Testis (tissue), 3 donors: ENCODE measurements around the gene EIF4G1. TPM values are rescaled to one million over a fixed set of nuclear protein-coding genes. Genes with fewer than 3 reads are reported as not detected.

ENCODE experiments used
- DNase-seq: peaks from one replicate; pipeline ENCODE4 v3.0.0-alpha.2; 2019
- H3K27ac ChIP-seq, 2 donors: fragments of 200-600 bp; sonication (generic); one replicate each; pipeline ENCODE4 v1.5.1; 2019
- H3K27me3 ChIP-seq: fragments of 200-600 bp; sonication (generic); one replicate; pipeline ENCODE4 v1.5.1; 2019
- H3K36me3 ChIP-seq: fragments of 200-600 bp; sonication (generic); one replicate; pipeline ENCODE4 v1.5.1; 2017; ENCODE audit warnings: low read depth; ENCODE audit errors: missing control alignments
- H3K4me1 ChIP-seq: fragments of 200-600 bp; sonication (generic); one replicate; pipeline ENCODE4 v1.5.1; 2019
- H3K4me3 ChIP-seq, 2 donors: fragments of 200-600 bp; sonication (generic); one replicate each; pipeline ENCODE4 v1.5.1; 2017 to 2019
- H3K9me3 ChIP-seq: fragments of 200-600 bp; sonication (generic); one replicate; pipeline ENCODE4 v1.5.1; 2017
- POLR2A ChIP-seq: fragments of 450-650 bp; IDR thresholded peaks from one replicate; pipeline ENCODE4 v1.6.1; 2017; ENCODE audit warnings: antibody characterized with exemption, mild to moderate bottlenecking, moderate library complexity
- WGBS, 2 donors: methylation state at CpG; one replicate each; pipeline ENCODE4 v1.1.5; 2018; 5-methylcytosine and 5-hydroxymethylcytosine counted together
- intact Hi-C: fragments of 100-400 bp; cut with DNase I; formaldehyde crosslinking; loops from one replicate; pipeline ENCODE4 v1.15.1; 2023; ENCODE audit warnings: low total_unique reads
- polyA plus RNA-seq: library from polyadenylated mRNA; stranded (reverse); fragments of 350-450 nt; fragmentation: Illumina TruSeq; extraction: RNeasy Lipid Tissue Mini Kit (QIAGEN cat#74804); gene quantifications from one replicate; pipeline ENCODE4 v1.2.3, GENCODE V29; 2014; ENCODE audit warnings: low read depth, low replicate concordance; ENCODE audit not compliant: insufficient read depth
- total RNA-seq, 2 donors: library from RNA; depleted of rRNA; stranded (reverse); fragments of >200 nt; gene quantifications; one replicate each; pipeline ENCODE4 v1.2.3, GENCODE V29; 2016
- TF ChIP-seq, protein P1 (sequence below), 3 experiments: fragments of 450-650 bp in 2 of 3; fragments of 200-600 bp in 1 of 3; sonication (generic) in 1 of 3; IDR thresholded peaks; one replicate each; pipeline ENCODE4 v1.5.1; 2016 to 2019; ENCODE audit warnings: antibody characterized with exemption in 3 of 3, mild to moderate bottlenecking in 2 of 3, moderate library complexity in 1 of 3

EIF4G1 gene
- total and polyA plus RNA-seq, 3 donors from 2014 or later = 255 to 295 (median 295) TPM

DNA sequence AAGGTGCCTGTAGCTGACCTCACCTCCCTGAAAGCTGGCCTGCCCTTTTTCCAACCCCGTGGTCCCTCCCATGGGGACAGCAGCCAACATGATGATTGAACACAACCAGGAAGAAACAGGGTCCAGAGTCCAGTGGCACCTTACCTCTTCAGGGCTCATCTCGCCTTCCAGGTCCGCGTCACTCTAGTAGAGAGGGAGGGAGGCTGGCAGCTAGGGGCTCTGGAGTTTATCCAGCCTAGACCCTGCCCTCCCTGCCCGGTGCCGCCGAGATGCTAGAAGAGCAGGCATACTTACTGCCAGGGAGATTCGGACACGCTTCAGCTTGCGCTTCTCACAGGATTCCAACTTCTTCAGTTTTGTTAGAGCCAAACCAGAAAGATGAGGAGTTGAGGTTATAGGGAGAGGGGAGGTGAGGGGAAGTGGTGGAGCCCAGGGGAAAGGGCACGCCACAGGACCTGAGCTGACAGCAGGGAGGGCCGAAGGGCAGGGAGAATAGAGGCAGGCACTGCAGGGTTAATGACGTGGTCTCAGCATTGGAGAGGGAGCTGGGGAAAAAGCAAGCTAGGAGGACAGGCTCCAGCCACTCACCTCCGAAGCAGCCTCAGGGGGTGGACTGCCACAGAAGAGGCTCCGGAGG lies 37.9 kb downstream of the EIF4G1 start:
- DNase-seq = no peak
- H3K27ac ChIP-seq = peak overlapping the region in 1 of 2 donors; percentile 56
- no peaks in the 10 kb centered on the region for H3K36me3 ChIP-seq

DNA sequence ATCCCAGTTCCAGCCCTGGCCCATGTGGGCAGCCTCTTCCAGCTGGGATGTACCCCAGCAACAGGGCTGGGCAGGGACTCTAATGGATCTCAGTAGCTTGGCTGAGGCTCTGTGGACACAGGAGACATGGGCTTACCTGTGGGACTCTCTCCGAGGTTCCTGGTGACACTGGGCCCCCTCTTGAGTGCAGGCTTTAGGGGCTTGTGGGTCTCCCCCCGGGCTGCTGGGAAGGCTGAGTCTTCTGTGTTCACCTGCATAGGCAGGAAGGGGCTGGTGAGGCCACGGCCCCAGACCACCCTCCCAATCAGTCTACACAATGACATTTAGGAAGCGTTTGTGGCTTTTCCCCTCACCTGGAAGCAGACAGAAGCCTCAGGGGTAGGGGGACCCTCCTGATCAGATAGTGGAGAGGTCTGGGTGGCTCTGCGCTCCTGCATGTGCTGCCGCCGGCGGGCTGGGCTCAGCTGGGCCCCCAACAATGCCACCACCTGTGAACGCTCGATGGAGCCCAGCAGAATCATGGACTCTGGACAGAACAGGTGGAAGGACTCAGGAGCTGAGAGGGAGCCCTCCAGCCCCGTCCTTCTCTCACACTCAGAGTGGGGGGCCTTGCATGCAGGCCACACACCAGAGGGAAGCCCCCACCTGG lies 38.6 kb downstream of the EIF4G1 start:
- DNase-seq = no peak
- H3K4me3 ChIP-seq = no peak overlapping the region
- no peak for TF ChIP-seq POLR2A
- no peaks in the 10 kb centered on the region for H3K9me3 ChIP-seq
- 86 to 93% methylated on average over 8 of the region's 11 CpGs for WGBS, 2 donors
- peak overlapping the region in 1 of 2 donors; percentile 56 for H3K27ac ChIP-seq
- H3K36me3 ChIP-seq = no peaks in the 10 kb centered on the region
- intact Hi-C loops = no loop called here
- H3K27me3 ChIP-seq = no peaks in the 10 kb centered on the region
- peaks cover 66% of the 10 kb centered on the region for H3K4me1 ChIP-seq

More for the DNA sequence above, 37.9 kb downstream of the EIF4G1 start:
- no peak overlapping the region for H3K4me3 ChIP-seq
- H3K4me1 ChIP-seq = peaks cover 67% of the 10 kb centered on the region
- no peaks in the 10 kb centered on the region for H3K9me3 ChIP-seq
- WGBS, 2 donors = 77 to 81% methylated on average over 15 of the region's 15 CpGs
- H3K27me3 ChIP-seq = no peaks in the 10 kb centered on the region
- intact Hi-C loops = no loop called here
- TF ChIP-seq POLR2A = no peak
- TF ChIP-seq, protein P1, sequence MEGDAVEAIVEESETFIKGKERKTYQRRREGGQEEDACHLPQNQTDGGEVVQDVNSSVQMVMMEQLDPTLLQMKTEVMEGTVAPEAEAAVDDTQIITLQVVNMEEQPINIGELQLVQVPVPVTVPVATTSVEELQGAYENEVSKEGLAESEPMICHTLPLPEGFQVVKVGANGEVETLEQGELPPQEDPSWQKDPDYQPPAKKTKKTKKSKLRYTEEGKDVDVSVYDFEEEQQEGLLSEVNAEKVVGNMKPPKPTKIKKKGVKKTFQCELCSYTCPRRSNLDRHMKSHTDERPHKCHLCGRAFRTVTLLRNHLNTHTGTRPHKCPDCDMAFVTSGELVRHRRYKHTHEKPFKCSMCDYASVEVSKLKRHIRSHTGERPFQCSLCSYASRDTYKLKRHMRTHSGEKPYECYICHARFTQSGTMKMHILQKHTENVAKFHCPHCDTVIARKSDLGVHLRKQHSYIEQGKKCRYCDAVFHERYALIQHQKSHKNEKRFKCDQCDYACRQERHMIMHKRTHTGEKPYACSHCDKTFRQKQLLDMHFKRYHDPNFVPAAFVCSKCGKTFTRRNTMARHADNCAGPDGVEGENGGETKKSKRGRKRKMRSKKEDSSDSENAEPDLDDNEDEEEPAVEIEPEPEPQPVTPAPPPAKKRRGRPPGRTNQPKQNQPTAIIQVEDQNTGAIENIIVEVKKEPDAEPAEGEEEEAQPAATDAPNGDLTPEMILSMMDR (IDR thresholded peaks at IDR 0.05) = no peak

DNA sequence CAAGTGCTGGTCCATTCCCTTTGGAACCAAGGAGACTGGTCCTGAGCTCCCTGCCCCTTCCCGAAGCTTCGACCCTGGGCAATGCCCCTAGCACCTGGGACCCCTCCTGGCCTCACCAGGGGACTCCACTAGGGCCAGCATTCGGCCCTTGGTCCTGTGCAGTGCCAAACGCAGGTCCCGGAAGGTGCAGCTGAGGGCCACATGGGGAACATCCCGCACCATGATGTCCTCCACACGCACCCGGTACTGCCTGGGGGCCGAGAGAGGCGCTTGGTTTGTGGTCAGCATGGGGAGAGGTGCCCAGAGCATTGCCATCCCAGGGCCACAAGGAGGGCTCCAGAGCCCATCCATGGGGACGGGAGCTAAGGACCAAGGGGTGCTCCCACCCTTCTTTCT lies 39.1 kb downstream of the EIF4G1 start:
- intact Hi-C loops = no loop called here
- peaks cover 66% of the 10 kb centered on the region for H3K4me1 ChIP-seq
- no peaks in the 10 kb centered on the region for H3K9me3 ChIP-seq
- H3K27ac ChIP-seq = no peak overlapping the region
- TF ChIP-seq, protein P1 (IDR thresholded peaks at IDR 0.05) = no peak
- TF ChIP-seq POLR2A = no peak
- no peak for DNase-seq
- H3K4me3 ChIP-seq = no peak overlapping the region
- no peaks in the 10 kb centered on the region for H3K27me3 ChIP-seq
- WGBS, 2 donors = 89 to 90% methylated on average over 2 to 6 of the region's 11 CpGs
- H3K36me3 ChIP-seq = no peaks in the 10 kb centered on the region

DNA sequence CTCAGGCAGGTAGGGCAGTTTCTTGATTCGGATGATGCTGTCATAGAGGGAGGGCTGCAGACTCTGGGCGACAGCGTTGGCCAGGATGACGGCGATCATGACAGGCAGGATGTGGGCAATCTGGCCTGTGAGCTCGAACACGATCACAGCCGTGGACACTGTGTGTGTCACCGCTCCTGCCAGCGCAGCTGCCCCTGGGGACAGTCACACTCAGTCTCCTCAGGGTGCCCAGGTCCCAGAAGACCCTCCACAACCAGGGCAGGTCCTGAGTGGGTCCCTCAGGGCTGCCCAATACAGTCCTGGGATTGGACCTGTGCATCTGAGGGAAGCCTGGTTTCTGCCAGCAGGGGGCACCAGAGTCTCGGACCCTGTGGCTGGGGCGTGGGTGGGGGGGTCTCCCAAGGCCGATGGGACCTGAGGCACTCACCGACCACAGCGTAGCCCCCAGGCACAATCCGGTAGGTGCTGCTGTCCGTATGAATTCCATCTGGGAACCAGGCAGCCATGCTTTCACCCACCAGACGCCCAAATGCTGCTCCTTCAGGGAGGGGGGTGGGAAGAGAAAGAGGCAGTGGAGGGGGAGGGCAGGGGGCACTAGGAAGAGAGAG lies 39.8 kb downstream of the EIF4G1 start:
- H3K27ac ChIP-seq = no peak overlapping the region
- DNase-seq = peak; percentile 70
- H3K9me3 ChIP-seq = no peaks in the 10 kb centered on the region
- no peak for TF ChIP-seq POLR2A
- TF ChIP-seq, protein P1 (IDR thresholded peaks at IDR 0.05) = peak in 2 of 3 experiments; percentile 43 to 64
- peaks cover 66% of the 10 kb centered on the region for H3K4me1 ChIP-seq
- WGBS, 2 donors = 73 to 100% methylated on average over 3 to 18 of the region's 18 CpGs
- intact Hi-C loops = no loop called here
- no peaks in the 10 kb centered on the region for H3K27me3 ChIP-seq
- H3K4me3 ChIP-seq = no peak overlapping the region
- H3K36me3 ChIP-seq = no peaks in the 10 kb centered on the region

DNA sequence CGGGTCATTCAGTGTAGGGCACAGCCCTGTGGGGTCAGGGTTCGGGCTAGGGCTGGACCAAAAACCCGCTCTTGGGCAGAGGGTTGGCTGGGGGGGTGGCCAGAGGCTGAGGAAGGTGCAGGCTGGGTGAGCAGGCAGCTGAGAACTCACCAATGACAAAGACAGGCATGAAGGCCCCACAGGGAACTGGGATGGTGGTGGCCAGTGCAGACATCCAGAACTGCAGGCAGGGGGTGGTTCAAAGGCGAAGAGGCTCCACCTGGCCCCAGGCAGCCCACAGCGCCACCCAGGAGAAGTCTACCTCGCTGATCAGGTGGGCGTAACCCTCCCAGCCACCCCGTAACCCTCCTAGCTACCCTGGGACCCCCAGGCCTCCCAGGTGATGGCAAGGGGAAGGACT lies 40.3 kb downstream of the EIF4G1 start:
- H3K27ac ChIP-seq = peak overlapping the region in 1 of 2 donors; percentile 8
- TF ChIP-seq, protein P1 (IDR thresholded peaks at IDR 0.05) = no peak
- no peak for TF ChIP-seq POLR2A
- no peak for DNase-seq
- no peak overlapping the region for H3K4me3 ChIP-seq
- H3K4me1 ChIP-seq = peaks cover 66% of the 10 kb centered on the region
- no peaks in the 10 kb centered on the region for H3K36me3 ChIP-seq
- H3K27me3 ChIP-seq = no peaks in the 10 kb centered on the region
- 81 to 89% methylated on average over 7 to 8 of the region's 8 CpGs for WGBS, 2 donors
- intact Hi-C loops = no loop called here
- no peaks in the 10 kb centered on the region for H3K9me3 ChIP-seq
